GM23338 (cell line): ENCODE measurements around the gene AACS. TPM values are rescaled to one million over a fixed set of nuclear protein-coding genes. Genes with fewer than 3 reads are reported as not detected.

Experiments used
- ATAC-seq: fragments of 200-7000 bp; cut with Tn5 transposase; 3 replicates; pipeline ENCODE4 v1.9.1; 2020
- DNase-seq: peaks from one replicate; pipeline ENCODE4 v3.0.0-alpha.2; 2015; ENCODE audit warnings: low spot score
- H2AFZ ChIP-seq: fragments of 200-600 bp; sonication (generic); 2 replicates; pipeline ENCODE4 v1.8.0; 2016; ENCODE audit warnings: antibody characterized with exemption, mild to moderate bottlenecking, moderate library complexity
- H3F3A ChIP-seq: fragments of 200-600 bp; sonication (generic); replicated peaks from 2 replicates; pipeline ENCODE4 v1.8.0; 2017; ENCODE audit warnings: antibody characterized with exemption, mixed run types, low read depth
- H3K27ac ChIP-seq: fragments of 200-600 bp; sonication (generic); 2 replicates; pipeline ENCODE4 v1.6.1; 2016; ENCODE audit warnings: low read depth
- H3K27me3 ChIP-seq: fragments of 200-600 bp; sonication (generic); 2 replicates; pipeline ENCODE4 v1.8.0; 2016; ENCODE audit warnings: mild to moderate bottlenecking, mixed run types, moderate library complexity; ENCODE audit not compliant: insufficient read depth
- H3K36me3 ChIP-seq: fragments of 200-600 bp; sonication (generic); 2 replicates; pipeline ENCODE4 v1.8.0; 2016; ENCODE audit warnings: mild to moderate bottlenecking; ENCODE audit not compliant: insufficient read depth
- H3K4me1 ChIP-seq: fragments of 200-600 bp; sonication (generic); 2 replicates; pipeline ENCODE4 v1.8.0; 2016; ENCODE audit warnings: mild to moderate bottlenecking, moderate library complexity; ENCODE audit not compliant: insufficient read depth
- H3K4me2 ChIP-seq: fragments of 200-600 bp; sonication (generic); 2 replicates; pipeline ENCODE4 v1.7.1; 2017; ENCODE audit warnings: mixed run types
- H3K4me3 ChIP-seq: fragments of 200-600 bp; sonication (generic); 2 replicates; pipeline ENCODE4 v1.6.1; 2016; ENCODE audit warnings: mixed run types
- H3K79me2 ChIP-seq: fragments of 200-600 bp; sonication (generic); replicated peaks from 2 replicates; pipeline ENCODE4 v1.8.0; 2017; ENCODE audit warnings: mild to moderate bottlenecking; ENCODE audit not compliant: insufficient read depth
- H3K9me2 ChIP-seq: fragments of 200-600 bp; sonication (generic); 2 replicates; pipeline ENCODE4 v1.8.0; 2017; ENCODE audit not compliant: insufficient read depth
- H4K20me1 ChIP-seq: fragments of 200-600 bp; sonication (generic); replicated peaks from 2 replicates; pipeline ENCODE4 v1.8.0; 2017; ENCODE audit warnings: mild to moderate bottlenecking; ENCODE audit not compliant: insufficient read depth
- H3K27ac Mint-ChIP-seq: 2 replicates; pipeline ENCODE4 v1.8.0; 2020; ENCODE audit warnings: inconsistent platforms, mild to moderate bottlenecking, moderate library complexity, mixed read lengths
- H3K27me3 Mint-ChIP-seq: 3 replicates; pipeline ENCODE4 v1.8.0; 2022; ENCODE audit warnings: low read depth, mild to moderate bottlenecking, moderate library complexity, mixed read lengths, inconsistent platforms; ENCODE audit not compliant: insufficient read depth, poor library complexity
- H3K36me3 Mint-ChIP-seq: 3 replicates; pipeline ENCODE4 v1.8.0; 2021; ENCODE audit warnings: low read depth, mild to moderate bottlenecking, inconsistent platforms, moderate library complexity, mixed read lengths
- H3K4me1 Mint-ChIP-seq: 3 replicates; pipeline ENCODE4 v1.8.0; 2020; ENCODE audit warnings: mild to moderate bottlenecking, inconsistent platforms, mixed read lengths
- H3K4me3 Mint-ChIP-seq: 3 replicates; pipeline ENCODE4 v1.8.0; 2021; ENCODE audit warnings: moderate library complexity, mild to moderate bottlenecking, inconsistent platforms, mixed read lengths
- H3K9me3 Mint-ChIP-seq: 3 replicates; pipeline ENCODE4 v1.8.0; 2020; ENCODE audit warnings: moderate library complexity, mild to moderate bottlenecking, inconsistent platforms, mixed read lengths
- CREB1 ChIP-seq: fragments of 250-450 bp; sonication (Bioruptor Pico); IDR thresholded peaks from 2 replicates; pipeline ENCODE4 v1.5.0; 2020; ENCODE audit warnings: low read depth, mild to moderate bottlenecking, moderate library complexity
- CTCF ChIP-seq, 2 experiments: fragments of 200-600 bp in 1 of 2; sonication (generic) in 1 of 2; conservative IDR thresholded peaks; 2 replicates each; pipeline versions ENCODE4 v1.5.1 to v1.6.1; 2016 to 2017; ENCODE audit warnings: antibody characterized with exemption in 2 of 2, low read depth in 2 of 2, mild to moderate bottlenecking in 2 of 2, moderate library complexity in 1 of 2
- ETS1 ChIP-seq: IDR thresholded peaks from 2 replicates; pipeline ENCODE4 v1.6.1; 2016; ENCODE audit warnings: antibody characterized with exemption
- EZH2 ChIP-seq: fragments of 200-600 bp; sonication (generic); IDR thresholded peaks from one replicate; pipeline ENCODE4 v1.8.0; 2017; ENCODE audit warnings: antibody characterized with exemption, mild to moderate bottlenecking, low read depth; ENCODE audit not compliant: unreplicated experiment
- EZH2phosphoT487 ChIP-seq: fragments of 200-600 bp; sonication (generic); IDR thresholded peaks from one replicate; pipeline ENCODE4 v1.8.1; 2018; ENCODE audit warnings: antibody characterized with exemption; ENCODE audit not compliant: unreplicated experiment
- JUNB ChIP-seq: IDR thresholded peaks from one replicate; pipeline ENCODE4 v1.6.1; 2016; ENCODE audit warnings: antibody characterized with exemption; ENCODE audit not compliant: unreplicated experiment
- NANOG ChIP-seq: IDR thresholded peaks from 2 replicates; pipeline ENCODE4 v1.6.1; 2016; ENCODE audit warnings: antibody characterized with exemption, borderline replicate concordance
- POLR2AphosphoS5 ChIP-seq: IDR thresholded peaks from 2 replicates; pipeline ENCODE4 v1.6.1; 2016; ENCODE audit warnings: antibody characterized with exemption, low read depth
- REST ChIP-seq: IDR thresholded peaks from one replicate; pipeline ENCODE4 v1.6.1; 2018; ENCODE audit warnings: antibody characterized with exemption; ENCODE audit not compliant: unreplicated experiment
- STAT1 ChIP-seq: IDR thresholded peaks from one replicate; pipeline ENCODE4 v1.6.1; 2016; ENCODE audit warnings: antibody characterized with exemption; ENCODE audit not compliant: unreplicated experiment
- ZNF114 ChIP-seq: fragments of 250-450 bp; sonication (Bioruptor Pico); IDR thresholded peaks from 2 replicates; pipeline ENCODE4 v1.5.0; 2020; ENCODE audit warnings: mild to moderate bottlenecking, moderate library complexity
- ZNF331 ChIP-seq: fragments of 250-450 bp; sonication (Bioruptor Pico); IDR thresholded peaks from 2 replicates; pipeline ENCODE4 v1.5.0; 2020; ENCODE audit warnings: low read depth, mild to moderate bottlenecking, moderate library complexity
- ZNF462 ChIP-seq: fragments of 250-450 bp; sonication (Bioruptor Pico); IDR thresholded peaks from 2 replicates; pipeline ENCODE4 v1.5.0; 2020; ENCODE audit warnings: mild to moderate bottlenecking, moderate library complexity
- polyA plus RNA-seq: library from polyadenylated mRNA; unstranded; fragments of >200 nt; fragmentation: Nextera tagmentation; extraction: Ambion mirVana; gene quantifications from 2 replicates; pipeline ENCODE4 v1.2.1, GENCODE V29; 2016
- total RNA-seq: library from RNA; depleted of rRNA; stranded (reverse); fragments of >200 nt; shearing (Covaris generic); gene quantifications from 2 replicates; pipeline ENCODE4 v1.2.3, GENCODE V29; 2014

AACS gene
- total and polyA plus RNA-seq, 2 experiments from 2014 or later: 31.1 to 64.4 TPM

- no peak for ATAC-seq
Measured at GRCh38 chr12:125129179-125129571, 63.9 kb downstream of the AACS start.

More at GRCh38 chr12:125129179-125129571, 63.9 kb downstream of the AACS start:
- no peak overlapping the region for H3K4me3 Mint-ChIP-seq
- H3K4me3 ChIP-seq: no peak overlapping the region
- H3K4me1 ChIP-seq: no peaks in the 10 kb centered on the region
- H3K27ac ChIP-seq: no peak overlapping the region
- H3K9me2 ChIP-seq: no peaks in the 10 kb centered on the region
- H3F3A ChIP-seq: no peaks in the 10 kb centered on the region
- H3K79me2 ChIP-seq: no peaks in the 10 kb centered on the region
- H4K20me1 ChIP-seq: 0 out of 2 replicates have a peak, but pooled peaks cover 3% of the 10 kb centered on the region
- no peak overlapping the region for H3K27ac Mint-ChIP-seq
- H3K4me2 ChIP-seq: no peak overlapping the region
- peaks cover 7% of the 10 kb centered on the region; the same call in 2 of the 3 replicates for H3K4me1 Mint-ChIP-seq
- no peak overlapping the region for H2AFZ ChIP-seq
- peaks cover 6% of the 10 kb centered on the region for H3K36me3 ChIP-seq
- DNase-seq: no peak
- peaks cover 7% of the 10 kb centered on the region for H3K27me3 Mint-ChIP-seq
- peaks cover 24% of the 10 kb centered on the region for H3K36me3 Mint-ChIP-seq
- TF ChIP-seq ZNF462 (CRISPR knock-in tag) (no peak), EZH2 (no peak), CTCF (conservative IDR thresholded peaks at IDR 0.05; ENCODE audit: low read depth in 2 of 2) (no peak), JUNB (no peak), ZNF331 (no peak), ZNF114 (CRISPR knock-in tag) (no peak), POLR2AphosphoS5 (no peak), EZH2phosphoT487 (no peak), ETS1 (no peak), STAT1 (no peak), NANOG (no peak), CREB1 (CRISPR knock-in tag) (no peak), REST (no peak)
- no peaks in the 10 kb centered on the region for H3K27me3 ChIP-seq
- no peaks in the 10 kb centered on the region; the same call in 2 of the 3 replicates for H3K9me3 Mint-ChIP-seq
